NT2/D1 (cell line): ENCODE results near the gene SCAPER.

Source experiments
- YY1 ChIP-seq: IDR thresholded peaks from 2 replicates; pipeline ENCODE4 v1.6.1; 2011; ENCODE audit not compliant: insufficient read length, insufficient read depth
- ZNF274 ChIP-seq: IDR thresholded peaks from 2 replicates; pipeline ENCODE4 v1.6.1; 2011; ENCODE audit warnings: mild to moderate bottlenecking, low read depth, low read length

DNA sequence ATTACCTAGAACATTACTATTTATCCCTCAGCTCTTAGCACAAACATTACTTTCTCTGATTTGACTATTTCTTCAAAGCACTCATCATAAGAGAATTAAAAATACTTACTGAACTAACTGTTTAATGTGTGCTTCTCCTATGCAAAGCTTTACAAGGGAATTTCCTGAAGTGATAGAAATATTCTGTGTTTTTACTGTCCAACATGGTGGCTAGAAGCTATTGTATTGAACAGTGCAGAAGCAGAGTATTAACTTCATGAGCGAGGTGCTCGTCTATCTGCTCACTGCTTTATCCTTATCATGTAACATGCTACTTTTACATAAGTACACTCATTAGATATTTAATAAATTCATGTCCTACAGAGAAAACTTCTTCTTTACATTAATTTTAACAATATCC, 329.5 kb downstream of the SCAPER start:
- TF ChIP-seq ZNF274: no peak
- no peak for TF ChIP-seq YY1
